ENCODE data around the gene ZNF189.

ZNF189 gene

DNA sequence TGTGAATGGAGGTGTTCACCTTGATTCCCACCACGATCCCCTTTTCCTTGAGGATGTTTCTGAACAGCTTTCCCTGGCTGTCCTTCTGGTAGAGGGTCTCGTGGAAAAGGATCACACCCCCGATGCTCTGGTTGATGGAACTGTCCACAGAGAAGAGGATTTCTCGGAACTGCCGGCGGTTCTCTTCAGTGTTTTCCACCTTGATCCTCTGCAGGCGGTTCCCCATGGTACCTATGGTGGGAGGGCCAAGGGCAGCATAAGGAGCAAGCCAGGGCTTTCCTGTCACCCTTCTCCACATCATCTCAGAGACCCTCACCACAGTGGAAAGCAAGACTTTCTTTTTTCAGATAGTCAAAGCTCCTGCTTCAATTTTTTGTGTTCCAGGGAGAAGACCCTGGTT, 31.1 kb downstream of the ZNF189 start:
- FAIRE-seq (no peak), DNase-seq (ENCODE audit: insufficient read length, low spot score) (no peak)
- no peak for TF ChIP-seq PAX5 (IDR thresholded peaks at IDR 0.05; ENCODE audit: insufficient read depth, low read length, severe bottlenecking)
- no peak for TF ChIP-seq POU2F2 (IDR thresholded peaks at IDR 0.05; ENCODE audit: low read depth, low read length)
- TF ChIP-seq POLR2AphosphoS5 (IDR thresholded peaks at IDR 0.05; ENCODE audit: low read depth, low read length) = no peak
- TF ChIP-seq POLR2A (IDR thresholded peaks at IDR 0.05; ENCODE audit: low read depth, low read length) = no peak
- no peak for TF ChIP-seq TAF1 (IDR thresholded peaks at IDR 0.05; ENCODE audit: low read depth, low read length)
- TF ChIP-seq SPI1 (IDR thresholded peaks at IDR 0.05; ENCODE audit: low read depth, low read length) = no peak

GRCh38 chr9:101432171-101432570, 33.5 kb downstream of the ZNF189 start:
- DNase-seq (ENCODE audit: insufficient read length, low spot score) = no peak
- no peak for FAIRE-seq
- TF ChIP-seq POLR2AphosphoS5 (IDR thresholded peaks at IDR 0.05; ENCODE audit: low read depth, low read length) (no peak), PAX5 (IDR thresholded peaks at IDR 0.05; ENCODE audit: insufficient read depth, low read length, severe bottlenecking) (no peak), POU2F2 (IDR thresholded peaks at IDR 0.05; ENCODE audit: low read depth, low read length) (no peak), SPI1 (IDR thresholded peaks at IDR 0.05; ENCODE audit: low read depth, low read length) (no peak), POLR2A (IDR thresholded peaks at IDR 0.05; ENCODE audit: low read depth, low read length) (no peak), TAF1 (IDR thresholded peaks at IDR 0.05; ENCODE audit: low read depth, low read length) (no peak)

DNA sequence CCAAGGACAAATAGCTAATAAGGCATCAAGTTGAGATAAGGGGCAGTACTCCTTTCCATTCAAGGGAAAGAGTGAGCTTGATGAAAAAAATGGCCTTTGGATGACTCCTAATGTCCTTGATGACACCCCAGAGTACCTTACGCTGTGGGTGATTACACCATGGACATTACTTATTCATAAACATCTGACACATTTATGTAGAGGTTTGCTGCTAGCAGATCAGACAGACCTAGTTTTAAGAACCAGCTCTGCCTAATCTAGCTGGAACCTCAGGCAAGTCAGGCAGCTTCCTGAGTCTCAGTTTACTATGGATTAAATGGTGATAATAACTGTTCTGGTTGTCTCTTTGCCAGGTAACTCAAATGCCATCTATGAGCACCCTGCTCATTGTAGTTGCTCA, 34.1 kb downstream of the ZNF189 start:
- FAIRE-seq (no peak), DNase-seq (ENCODE audit: insufficient read length, low spot score) (no peak)
- TF ChIP-seq TAF1 (IDR thresholded peaks at IDR 0.05; ENCODE audit: low read depth, low read length) (no peak), PAX5 (IDR thresholded peaks at IDR 0.05; ENCODE audit: insufficient read depth, low read length, severe bottlenecking) (no peak), POLR2AphosphoS5 (IDR thresholded peaks at IDR 0.05; ENCODE audit: low read depth, low read length) (no peak), SPI1 (IDR thresholded peaks at IDR 0.05; ENCODE audit: low read depth, low read length) (no peak)

GRCh38 chr9:101433229-101433628, 34.6 kb downstream of the ZNF189 start:
- no peak for DNase-seq (ENCODE audit: insufficient read length, low spot score)

DNA sequence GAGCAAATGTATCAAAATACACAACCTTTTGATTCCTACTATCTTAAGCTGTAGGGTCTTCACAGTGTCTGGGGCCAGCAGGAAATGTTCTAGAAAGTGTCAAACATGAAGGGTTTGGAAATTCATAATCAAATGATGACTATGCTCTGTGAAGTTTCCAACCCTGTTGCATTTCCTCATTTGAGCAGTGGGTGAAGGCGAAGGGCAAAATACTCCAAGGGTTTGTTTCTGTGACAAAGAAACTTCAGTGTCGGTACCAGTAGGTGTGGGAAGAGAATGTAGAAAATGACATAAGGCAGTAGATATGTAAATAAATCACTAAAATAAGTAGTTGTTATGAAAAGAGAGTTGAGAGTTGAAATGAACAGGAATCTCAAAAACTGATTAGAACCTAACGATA, 36.3 kb downstream of the ZNF189 start:
- DNase-seq (ENCODE audit: insufficient read length, low spot score) = no peak
- no peak for FAIRE-seq
- TF ChIP-seq POU2F2 (IDR thresholded peaks at IDR 0.05; ENCODE audit: low read depth, low read length) = no peak
- TF ChIP-seq SPI1 (IDR thresholded peaks at IDR 0.05; ENCODE audit: low read depth, low read length) = peak; percentile 47; the same call in 1 of the 2 replicates
- TF ChIP-seq TAF1 (IDR thresholded peaks at IDR 0.05; ENCODE audit: low read depth, low read length) = no peak
- no peak for TF ChIP-seq POLR2AphosphoS5 (IDR thresholded peaks at IDR 0.05; ENCODE audit: low read depth, low read length)
- no peak for TF ChIP-seq PAX5 (IDR thresholded peaks at IDR 0.05; ENCODE audit: insufficient read depth, low read length, severe bottlenecking)

More at GRCh38 chr9:101433229-101433628, 34.6 kb downstream of the ZNF189 start:
- no peak for FAIRE-seq
- TF ChIP-seq PAX5 (IDR thresholded peaks at IDR 0.05; ENCODE audit: insufficient read depth, low read length, severe bottlenecking) = no peak
- no peak for TF ChIP-seq POLR2A (IDR thresholded peaks at IDR 0.05; ENCODE audit: low read depth, low read length)
- TF ChIP-seq POU2F2 (IDR thresholded peaks at IDR 0.05; ENCODE audit: low read depth, low read length) = no peak
- TF ChIP-seq TAF1 (IDR thresholded peaks at IDR 0.05; ENCODE audit: low read depth, low read length) = no peak
- no peak for TF ChIP-seq POLR2AphosphoS5 (IDR thresholded peaks at IDR 0.05; ENCODE audit: low read depth, low read length)
- TF ChIP-seq SPI1 (IDR thresholded peaks at IDR 0.05; ENCODE audit: low read depth, low read length) = no peak

- TF ChIP-seq TAF1 (IDR thresholded peaks at IDR 0.05; ENCODE audit: low read depth, low read length) (no peak), POLR2A (IDR thresholded peaks at IDR 0.05; ENCODE audit: low read depth, low read length) (no peak), POU2F2 (IDR thresholded peaks at IDR 0.05; ENCODE audit: low read depth, low read length) (no peak)
- FAIRE-seq = no peak
- DNase-seq (ENCODE audit: insufficient read length, low spot score) = no peak
Observed at GRCh38 chr9:101435601-101436079, 37.0 kb downstream of the ZNF189 start, which contains the start of gene ALDOB. Gene ALDOB (minus strand): TSS chr9:101435774. CDS start chr9:101430887, 4,887 bp downstream.

- no peak for TF ChIP-seq SPI1 (IDR thresholded peaks at IDR 0.05; ENCODE audit: low read depth, low read length)
- no peak for TF ChIP-seq TAF1 (IDR thresholded peaks at IDR 0.05; ENCODE audit: low read depth, low read length)
- TF ChIP-seq PAX5 (IDR thresholded peaks at IDR 0.05; ENCODE audit: insufficient read depth, low read length, severe bottlenecking) = no peak
- TF ChIP-seq POLR2A (IDR thresholded peaks at IDR 0.05; ENCODE audit: low read depth, low read length) = no peak
- no peak for TF ChIP-seq POU2F2 (IDR thresholded peaks at IDR 0.05; ENCODE audit: low read depth, low read length)
- TF ChIP-seq POLR2AphosphoS5 (IDR thresholded peaks at IDR 0.05; ENCODE audit: low read depth, low read length) = no peak
- DNase-seq (ENCODE audit: insufficient read length, low spot score) = no peak
- no peak for FAIRE-seq
Observed at GRCh38 chr9:101437806-101438232, 39.2 kb downstream of the ZNF189 start.

- DNase-seq (ENCODE audit: insufficient read length, low spot score) (no peak), FAIRE-seq (no peak)
- no peak for TF ChIP-seq PAX5 (IDR thresholded peaks at IDR 0.05; ENCODE audit: insufficient read depth, low read length, severe bottlenecking)
- no peak for TF ChIP-seq POLR2AphosphoS5 (IDR thresholded peaks at IDR 0.05; ENCODE audit: low read depth, low read length)
- TF ChIP-seq SPI1 (IDR thresholded peaks at IDR 0.05; ENCODE audit: low read depth, low read length) = no peak
- no peak for TF ChIP-seq POLR2A (IDR thresholded peaks at IDR 0.05; ENCODE audit: low read depth, low read length)
- TF ChIP-seq TAF1 (IDR thresholded peaks at IDR 0.05; ENCODE audit: low read depth, low read length) = no peak
- no peak for TF ChIP-seq POU2F2 (IDR thresholded peaks at IDR 0.05; ENCODE audit: low read depth, low read length)
Observed at GRCh38 chr9:101438523-101438922, 39.9 kb downstream of the ZNF189 start.

DNA sequence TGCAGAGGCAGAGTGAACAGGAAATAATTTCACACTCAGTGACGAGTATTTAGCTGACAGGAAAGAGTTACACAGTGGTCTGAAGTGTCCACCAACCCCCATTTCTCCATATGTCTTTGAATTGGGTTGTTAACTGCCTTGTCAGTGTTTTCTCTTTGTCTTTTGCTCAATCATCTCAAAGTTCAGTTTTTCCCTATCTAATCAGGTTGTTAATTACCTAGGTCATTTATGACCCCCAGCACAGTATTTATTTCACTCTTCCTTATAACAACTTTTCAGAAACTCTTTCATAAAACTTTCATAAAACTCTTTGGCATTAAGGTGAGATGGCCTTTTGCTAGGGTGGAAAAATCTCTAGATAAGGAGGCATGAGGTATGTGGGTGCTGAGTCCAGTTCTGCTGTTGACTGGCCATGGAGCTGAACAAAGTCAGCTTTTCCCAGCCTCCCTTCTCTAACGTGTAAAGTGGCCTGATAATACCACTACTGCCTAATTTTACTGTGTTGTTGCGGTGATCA, 42.1 kb downstream of the ZNF189 start:
- no peak for TF ChIP-seq SPI1 (IDR thresholded peaks at IDR 0.05; ENCODE audit: low read depth, low read length)
- TF ChIP-seq PAX5 (IDR thresholded peaks at IDR 0.05; ENCODE audit: insufficient read depth, low read length, severe bottlenecking) = no peak
- TF ChIP-seq POLR2AphosphoS5 (IDR thresholded peaks at IDR 0.05; ENCODE audit: low read depth, low read length) = no peak
- no peak for TF ChIP-seq POLR2A (IDR thresholded peaks at IDR 0.05; ENCODE audit: low read depth, low read length)
- no peak for TF ChIP-seq POU2F2 (IDR thresholded peaks at IDR 0.05; ENCODE audit: low read depth, low read length)
- TF ChIP-seq TAF1 (IDR thresholded peaks at IDR 0.05; ENCODE audit: low read depth, low read length) = no peak
- DNase-seq (ENCODE audit: insufficient read length, low spot score) (no peak), FAIRE-seq (no peak)

DNA sequence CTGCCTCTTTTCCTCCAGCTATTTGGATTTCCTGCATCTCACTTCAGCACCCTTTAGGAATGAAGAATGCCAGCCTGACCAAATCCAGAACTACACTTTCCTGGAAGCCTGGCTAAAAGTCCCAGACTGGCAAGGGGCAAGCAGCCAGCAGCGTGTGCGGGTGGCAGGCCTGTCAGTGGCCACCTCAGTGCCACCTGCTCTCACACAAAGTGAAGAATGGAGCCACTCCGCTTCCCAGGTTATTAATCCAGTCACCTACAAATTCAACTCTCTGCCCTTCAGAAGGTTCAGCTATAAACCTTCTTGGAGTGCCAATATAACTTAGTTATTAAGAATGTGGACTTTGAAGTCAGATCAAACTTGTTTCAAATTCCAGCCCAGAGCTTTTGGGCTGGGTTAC, 43.7 kb downstream of the ZNF189 start:
- no peak for DNase-seq (ENCODE audit: insufficient read length, low spot score)
- TF ChIP-seq POLR2A (IDR thresholded peaks at IDR 0.05; ENCODE audit: low read depth, low read length) = no peak
- TF ChIP-seq PAX5 (IDR thresholded peaks at IDR 0.05; ENCODE audit: insufficient read depth, low read length, severe bottlenecking) = no peak
- TF ChIP-seq SPI1 (IDR thresholded peaks at IDR 0.05; ENCODE audit: low read depth, low read length) = no peak
- TF ChIP-seq POLR2AphosphoS5 (IDR thresholded peaks at IDR 0.05; ENCODE audit: low read depth, low read length) = no peak
- no peak for TF ChIP-seq TAF1 (IDR thresholded peaks at IDR 0.05; ENCODE audit: low read depth, low read length)
- no peak for TF ChIP-seq POU2F2 (IDR thresholded peaks at IDR 0.05; ENCODE audit: low read depth, low read length)
- FAIRE-seq = no peak

All from GM12891 (cell line).